OCI-LY7 (cell line): ENCODE data around the gene C2CD4C.

Experiments used
- EZH2phosphoT487 ChIP-seq: fragments of 200-600 bp; sonication (generic); IDR thresholded peaks from 2 replicates; pipeline ENCODE4 v1.6.1; 2018; ENCODE audit warnings: low read depth, borderline replicate concordance, mild to moderate bottlenecking, mixed run types, antibody characterized with exemption, low read length, moderate library complexity, mixed read lengths
- TF ChIP-seq, protein P1 (sequence below): fragments of 200-600 bp; sonication (generic); conservative IDR thresholded peaks from 2 replicates; pipeline ENCODE4 v1.5.1; 2014; ENCODE audit warnings: mild to moderate bottlenecking, antibody characterized with exemption, low read length, moderate library complexity, mixed read lengths

- TF ChIP-seq, protein P1, sequence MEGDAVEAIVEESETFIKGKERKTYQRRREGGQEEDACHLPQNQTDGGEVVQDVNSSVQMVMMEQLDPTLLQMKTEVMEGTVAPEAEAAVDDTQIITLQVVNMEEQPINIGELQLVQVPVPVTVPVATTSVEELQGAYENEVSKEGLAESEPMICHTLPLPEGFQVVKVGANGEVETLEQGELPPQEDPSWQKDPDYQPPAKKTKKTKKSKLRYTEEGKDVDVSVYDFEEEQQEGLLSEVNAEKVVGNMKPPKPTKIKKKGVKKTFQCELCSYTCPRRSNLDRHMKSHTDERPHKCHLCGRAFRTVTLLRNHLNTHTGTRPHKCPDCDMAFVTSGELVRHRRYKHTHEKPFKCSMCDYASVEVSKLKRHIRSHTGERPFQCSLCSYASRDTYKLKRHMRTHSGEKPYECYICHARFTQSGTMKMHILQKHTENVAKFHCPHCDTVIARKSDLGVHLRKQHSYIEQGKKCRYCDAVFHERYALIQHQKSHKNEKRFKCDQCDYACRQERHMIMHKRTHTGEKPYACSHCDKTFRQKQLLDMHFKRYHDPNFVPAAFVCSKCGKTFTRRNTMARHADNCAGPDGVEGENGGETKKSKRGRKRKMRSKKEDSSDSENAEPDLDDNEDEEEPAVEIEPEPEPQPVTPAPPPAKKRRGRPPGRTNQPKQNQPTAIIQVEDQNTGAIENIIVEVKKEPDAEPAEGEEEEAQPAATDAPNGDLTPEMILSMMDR = no peak
- no peak for TF ChIP-seq EZH2phosphoT487
These were observed 35.8 kb upstream of the C2CD4C start for GRCh38 chr19:444677-445210.
